ENCODE results near the gene TRAF1.

Gene TRAF1

GRCh38 chr9:120889606-120890271 lies 36.9 kb downstream of the TRAF1 start:
- no peak overlapping the region for H3K4me3 ChIP-seq (replicated peaks in 1 of 2; ENCODE audit: low read depth in 2 of 2, low read length in 2 of 2)
- DNase-seq (ENCODE audit: low read depth in 2 of 2), result no peak
- TF ChIP-seq CTCF (IDR thresholded peaks at IDR 0.05; ENCODE audit: low read depth, low read length), result no peak

GRCh38 chr9:120888626-120889025 lies 38.0 kb downstream of the TRAF1 start:
- DNase-seq (ENCODE audit: low read depth in 2 of 2), result no peak
- no peak for TF ChIP-seq CTCF (IDR thresholded peaks at IDR 0.05; ENCODE audit: low read depth, low read length)
- H3K4me3 ChIP-seq (replicated peaks in 1 of 2; ENCODE audit: low read depth in 2 of 2, low read length in 2 of 2), result no peak overlapping the region

- DNase-seq (ENCODE audit: low read depth in 2 of 2), result peak; percentile 43 to 66
- no peak for TF ChIP-seq CTCF (IDR thresholded peaks at IDR 0.05; ENCODE audit: low read depth, low read length)
- H3K4me3 ChIP-seq (replicated peaks in 1 of 2; ENCODE audit: low read depth in 2 of 2, low read length in 2 of 2), result no peak overlapping the region
Observed at GRCh38 chr9:120886490-120886967, 40.1 kb downstream of the TRAF1 start.

- no peak overlapping the region for H3K4me3 ChIP-seq (replicated peaks in 1 of 2; ENCODE audit: low read depth in 2 of 2, low read length in 2 of 2)
- no peak for DNase-seq (ENCODE audit: low read depth in 2 of 2)
- TF ChIP-seq CTCF (IDR thresholded peaks at IDR 0.05; ENCODE audit: low read depth, low read length), result no peak
Observed at GRCh38 chr9:120885958-120886357, 40.6 kb downstream of the TRAF1 start.

- no peak for TF ChIP-seq CTCF (IDR thresholded peaks at IDR 0.05; ENCODE audit: low read depth, low read length)
- no peak overlapping the region for H3K4me3 ChIP-seq (replicated peaks in 1 of 2; ENCODE audit: low read depth in 2 of 2, low read length in 2 of 2)
- DNase-seq (ENCODE audit: low read depth in 2 of 2), result no peak
Observed at GRCh38 chr9:120885457-120885856, 41.1 kb downstream of the TRAF1 start.

- no peak for TF ChIP-seq CTCF (IDR thresholded peaks at IDR 0.05; ENCODE audit: low read depth, low read length)
- DNase-seq (ENCODE audit: low read depth in 2 of 2), result no peak
- H3K4me3 ChIP-seq (replicated peaks in 1 of 2; ENCODE audit: low read depth in 2 of 2, low read length in 2 of 2), result no peak overlapping the region
Observed at GRCh38 chr9:120883608-120883996, 43.0 kb downstream of the TRAF1 start.
